Glutamatergic neuron (in vitro differentiated cells): ENCODE data around the gene RABEP2. TPM values are rescaled to one million over a fixed set of nuclear protein-coding genes. Genes with fewer than 3 reads are reported as not detected.

Source experiments
- DNase-seq: peaks from one replicate; pipeline ENCODE4 v3.0.0; 2022
- H3K27ac Mint-ChIP-seq: one replicate; pipeline ENCODE4 v1.8.0; 2020; ENCODE audit warnings: mild to moderate bottlenecking, mixed read lengths, inconsistent platforms; ENCODE audit not compliant: unreplicated experiment
- H3K27me3 Mint-ChIP-seq: one replicate; pipeline ENCODE4 v1.8.0; 2020; ENCODE audit warnings: mild to moderate bottlenecking, moderate library complexity, mixed read lengths, inconsistent platforms; ENCODE audit not compliant: unreplicated experiment
- H3K36me3 Mint-ChIP-seq: one replicate; pipeline ENCODE4 v1.8.0; 2020; ENCODE audit warnings: mild to moderate bottlenecking, mixed read lengths, inconsistent platforms; ENCODE audit not compliant: unreplicated experiment
- H3K4me1 Mint-ChIP-seq: one replicate; pipeline ENCODE4 v1.8.0; 2020; ENCODE audit warnings: mild to moderate bottlenecking, low read depth, mixed read lengths, inconsistent platforms; ENCODE audit not compliant: unreplicated experiment
- H3K4me3 Mint-ChIP-seq: one replicate; pipeline ENCODE4 v1.8.0; 2020; ENCODE audit warnings: mild to moderate bottlenecking, mixed read lengths, inconsistent platforms; ENCODE audit not compliant: unreplicated experiment
- H3K9me3 Mint-ChIP-seq: one replicate; pipeline ENCODE4 v1.8.0; 2020; ENCODE audit warnings: mild to moderate bottlenecking, moderate library complexity, mixed read lengths, inconsistent platforms; ENCODE audit not compliant: unreplicated experiment
- CTCF ChIP-seq: fragments of 200-600 bp; sonication (generic); IDR thresholded peaks from one replicate; pipeline ENCODE4 v1.5.0; 2021; ENCODE audit not compliant: partially characterized antibody, unreplicated experiment
- total RNA-seq: library from RNA; stranded (reverse); fragmentation: NEBNext Ultra II Directional; extraction: Animal tissue kit (Norgen Biotek cat#: 25700); gene quantifications from one replicate; pipeline ENCODE4 v1.2.1, GENCODE V29; 2021; ENCODE audit not compliant: unreplicated experiment

The RABEP2 gene
- total RNA-seq, 1 donor from 2014 or later = 15.3 TPM

- no peaks in the 10 kb centered on the region for H3K36me3 Mint-ChIP-seq
- DNase-seq = peak; percentile 87
- TF ChIP-seq CTCF = no peak
- H3K9me3 Mint-ChIP-seq = peaks cover 8% of the 10 kb centered on the region
- peak overlapping the region; percentile 96 for H3K27ac Mint-ChIP-seq
- peaks cover 5% of the 10 kb centered on the region for H3K27me3 Mint-ChIP-seq
- peak overlapping the region; percentile 91 for H3K4me3 Mint-ChIP-seq
- H3K4me1 Mint-ChIP-seq = peaks cover 7% of the 10 kb centered on the region
Measured at GRCh38 chr16:28925386-28926228, 569 bp upstream of the RABEP2 start.

GRCh38 chr16:28924399-28924761, 658 bp downstream of the RABEP2 start:
- H3K36me3 Mint-ChIP-seq = no peaks in the 10 kb centered on the region
- H3K9me3 Mint-ChIP-seq = peaks cover 8% of the 10 kb centered on the region
- H3K27me3 Mint-ChIP-seq = peaks cover 5% of the 10 kb centered on the region
- no peak for DNase-seq
- no peak overlapping the region for H3K27ac Mint-ChIP-seq
- peak overlapping the region; percentile 82 for H3K4me3 Mint-ChIP-seq
- peaks cover 11% of the 10 kb centered on the region for H3K4me1 Mint-ChIP-seq
- no peak for TF ChIP-seq CTCF

GRCh38 chr16:28923652-28924398, 1.2 kb downstream of the RABEP2 start:
- peaks cover 5% of the 10 kb centered on the region for H3K27me3 Mint-ChIP-seq
- H3K9me3 Mint-ChIP-seq = peaks cover 8% of the 10 kb centered on the region
- DNase-seq = no peak
- peaks cover 11% of the 10 kb centered on the region for H3K4me1 Mint-ChIP-seq
- peak overlapping the region; percentile 56 for H3K27ac Mint-ChIP-seq
- no peaks in the 10 kb centered on the region for H3K36me3 Mint-ChIP-seq
- TF ChIP-seq CTCF = no peak
- H3K4me3 Mint-ChIP-seq = peak overlapping the region; percentile 82

GRCh38 chr16:28923231-28923587, 1.8 kb downstream of the RABEP2 start:
- Mint-ChIP-seq H3K36me3 (no peaks in the 10 kb centered on the region), H3K4me1 (peaks cover 11% of the 10 kb centered on the region), H3K27ac (peak overlapping the region; percentile 6), H3K9me3 (peaks cover 8% of the 10 kb centered on the region), H3K27me3 (peaks cover 5% of the 10 kb centered on the region), H3K4me3 (peak overlapping the region; percentile 78)
- no peak for TF ChIP-seq CTCF
- no peak for DNase-seq

- Mint-ChIP-seq H3K27me3 (no peaks in the 10 kb centered on the region), H3K9me3 (peaks cover 2% of the 10 kb centered on the region), H3K4me3 (no peak overlapping the region), H3K36me3 (peaks cover 11% of the 10 kb centered on the region), H3K27ac (no peak overlapping the region), H3K4me1 (peaks cover 7% of the 10 kb centered on the region)
- DNase-seq = no peak
- no peak for TF ChIP-seq CTCF
Measured at GRCh38 chr16:28918698-28919097, 6.3 kb downstream of the RABEP2 start.
